HL-60 (cell line): ENCODE measurements around the gene LRSAM1.

Source experiments
- GABPA ChIP-seq: IDR thresholded peaks from 2 replicates; pipeline ENCODE4 v1.6.1; 2012; ENCODE audit warnings: low read depth
- POLR2AphosphoS5 ChIP-seq: IDR thresholded peaks from 2 replicates; pipeline ENCODE4 v1.6.1; 2012; ENCODE audit warnings: low read depth
- SPI1 ChIP-seq: IDR thresholded peaks from 2 replicates; pipeline ENCODE4 v1.6.1; 2012; ENCODE audit warnings: low read depth, mild to moderate bottlenecking, borderline replicate concordance
- TF ChIP-seq, protein P1 (sequence below): IDR thresholded peaks from one replicate; pipeline ENCODE4 v1.5.1; 2011; ENCODE audit warnings: low read length, control low read depth, inconsistent platforms; ENCODE audit not compliant: insufficient read depth

DNA sequence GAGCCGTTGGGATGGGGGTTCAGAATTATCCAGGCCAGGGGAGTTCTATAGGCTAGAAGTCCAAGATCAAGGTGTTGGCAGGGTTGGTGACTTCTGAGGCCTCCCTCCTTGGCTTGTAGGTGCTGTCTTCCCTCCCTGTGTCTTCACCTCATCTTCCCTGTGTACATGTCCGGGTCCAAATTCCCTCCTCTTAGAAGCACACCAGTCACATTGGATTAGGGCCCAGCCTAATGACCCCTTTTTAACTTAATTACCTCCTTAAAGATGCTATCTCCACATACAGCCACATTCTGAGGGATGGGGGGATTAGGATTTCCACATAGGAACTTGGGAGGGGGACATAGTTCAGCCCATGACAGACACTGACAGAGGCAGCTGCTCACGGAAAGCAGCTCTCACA is 12.1 kb downstream of the LRSAM1 start:
- TF ChIP-seq, protein P1, sequence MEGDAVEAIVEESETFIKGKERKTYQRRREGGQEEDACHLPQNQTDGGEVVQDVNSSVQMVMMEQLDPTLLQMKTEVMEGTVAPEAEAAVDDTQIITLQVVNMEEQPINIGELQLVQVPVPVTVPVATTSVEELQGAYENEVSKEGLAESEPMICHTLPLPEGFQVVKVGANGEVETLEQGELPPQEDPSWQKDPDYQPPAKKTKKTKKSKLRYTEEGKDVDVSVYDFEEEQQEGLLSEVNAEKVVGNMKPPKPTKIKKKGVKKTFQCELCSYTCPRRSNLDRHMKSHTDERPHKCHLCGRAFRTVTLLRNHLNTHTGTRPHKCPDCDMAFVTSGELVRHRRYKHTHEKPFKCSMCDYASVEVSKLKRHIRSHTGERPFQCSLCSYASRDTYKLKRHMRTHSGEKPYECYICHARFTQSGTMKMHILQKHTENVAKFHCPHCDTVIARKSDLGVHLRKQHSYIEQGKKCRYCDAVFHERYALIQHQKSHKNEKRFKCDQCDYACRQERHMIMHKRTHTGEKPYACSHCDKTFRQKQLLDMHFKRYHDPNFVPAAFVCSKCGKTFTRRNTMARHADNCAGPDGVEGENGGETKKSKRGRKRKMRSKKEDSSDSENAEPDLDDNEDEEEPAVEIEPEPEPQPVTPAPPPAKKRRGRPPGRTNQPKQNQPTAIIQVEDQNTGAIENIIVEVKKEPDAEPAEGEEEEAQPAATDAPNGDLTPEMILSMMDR: no peak
- no peak for TF ChIP-seq POLR2AphosphoS5
- TF ChIP-seq SPI1: no peak
- no peak for TF ChIP-seq GABPA
